Brain microvascular endothelial cell (primary cell): ENCODE results near the gene NAIF1.

Experiments
- DNase-seq: peaks from one replicate; pipeline ENCODE4 v3.0.0-alpha.2; 2020
- H3K27ac ChIP-seq: fragments of 250-450 bp; sonication (Bioruptor Pico); 2 replicates; pipeline ENCODE4 v1.5.1; 2020; ENCODE audit warnings: mild to moderate bottlenecking, moderate library complexity
- H3K27me3 ChIP-seq: fragments of 250-450 bp; sonication (Bioruptor Pico); replicated peaks from 2 replicates; pipeline ENCODE4 v1.5.1; 2020; ENCODE audit warnings: mild to moderate bottlenecking
- H3K36me3 ChIP-seq: fragments of 250-450 bp; sonication (Bioruptor Pico); replicated peaks from 2 replicates; pipeline ENCODE4 v1.5.1; 2020; ENCODE audit warnings: mild to moderate bottlenecking
- H3K4me3 ChIP-seq: 2 replicates; pipeline ENCODE4 v1.5.1; 2011; ENCODE audit warnings: low read depth, mild to moderate bottlenecking, control low read depth, low read length, moderate library complexity
- in situ Hi-C: cut with HindIII; loops from 2 replicates; pipeline ENCODE4 v1.10.0; 2017; ENCODE audit warnings: low sequenced_read_pairs, low pct_ligation_motif_present
- TF ChIP-seq, protein P1 (sequence below): IDR thresholded peaks from 2 replicates; pipeline ENCODE4 v1.5.1; 2011; ENCODE audit warnings: low read depth, mild to moderate bottlenecking, moderate library complexity, low read length, control low read depth, inconsistent platforms; ENCODE audit errors: missing control alignments

The NAIF1 gene

DNA sequence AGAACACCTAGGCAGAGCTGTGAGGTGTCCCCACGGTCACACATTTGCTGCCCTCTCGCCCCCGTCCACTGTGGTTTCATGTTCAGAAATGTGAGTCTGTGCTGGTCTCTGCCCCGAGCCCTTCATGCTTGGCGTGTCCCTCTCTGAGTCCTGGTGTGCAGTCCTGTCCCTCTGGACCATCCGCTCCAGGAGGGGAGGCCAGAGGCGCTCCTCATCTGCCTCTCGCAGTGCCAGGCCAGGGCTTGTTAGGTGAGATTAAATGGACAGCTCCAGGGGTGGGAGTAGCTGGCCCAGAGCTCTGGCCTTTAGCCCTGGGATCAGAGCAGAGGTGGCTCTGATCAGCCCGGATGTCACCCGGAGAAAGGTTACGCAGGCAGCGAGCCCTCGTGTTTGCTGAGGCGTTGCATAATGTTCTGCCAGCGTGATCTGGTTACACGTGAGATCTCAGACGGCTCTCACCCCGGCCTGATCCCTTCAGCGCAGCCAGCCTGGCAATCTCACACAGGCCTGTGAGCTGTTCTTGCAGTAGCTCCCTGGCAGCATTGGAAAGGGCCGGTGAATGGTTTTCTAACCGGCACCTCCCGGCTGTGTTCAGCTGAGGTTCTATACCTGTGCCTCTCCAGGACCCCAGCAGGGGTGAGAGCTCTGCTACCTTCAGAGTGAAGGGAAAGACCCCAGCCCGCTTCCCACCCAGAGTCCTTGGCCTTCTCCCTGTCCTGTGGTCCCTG is 35.9 kb upstream of the NAIF1 start:
- Histone ChIP-seq H3K4me3 (no peak overlapping the region), H3K27me3 (no peaks in the 10 kb centered on the region), H3K27ac (no peak overlapping the region), H3K36me3 (peaks cover 67% of the 10 kb centered on the region)
- in situ Hi-C loops: no loop called here
- no peak for DNase-seq
- TF ChIP-seq, protein P1, sequence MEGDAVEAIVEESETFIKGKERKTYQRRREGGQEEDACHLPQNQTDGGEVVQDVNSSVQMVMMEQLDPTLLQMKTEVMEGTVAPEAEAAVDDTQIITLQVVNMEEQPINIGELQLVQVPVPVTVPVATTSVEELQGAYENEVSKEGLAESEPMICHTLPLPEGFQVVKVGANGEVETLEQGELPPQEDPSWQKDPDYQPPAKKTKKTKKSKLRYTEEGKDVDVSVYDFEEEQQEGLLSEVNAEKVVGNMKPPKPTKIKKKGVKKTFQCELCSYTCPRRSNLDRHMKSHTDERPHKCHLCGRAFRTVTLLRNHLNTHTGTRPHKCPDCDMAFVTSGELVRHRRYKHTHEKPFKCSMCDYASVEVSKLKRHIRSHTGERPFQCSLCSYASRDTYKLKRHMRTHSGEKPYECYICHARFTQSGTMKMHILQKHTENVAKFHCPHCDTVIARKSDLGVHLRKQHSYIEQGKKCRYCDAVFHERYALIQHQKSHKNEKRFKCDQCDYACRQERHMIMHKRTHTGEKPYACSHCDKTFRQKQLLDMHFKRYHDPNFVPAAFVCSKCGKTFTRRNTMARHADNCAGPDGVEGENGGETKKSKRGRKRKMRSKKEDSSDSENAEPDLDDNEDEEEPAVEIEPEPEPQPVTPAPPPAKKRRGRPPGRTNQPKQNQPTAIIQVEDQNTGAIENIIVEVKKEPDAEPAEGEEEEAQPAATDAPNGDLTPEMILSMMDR: no peak

DNA sequence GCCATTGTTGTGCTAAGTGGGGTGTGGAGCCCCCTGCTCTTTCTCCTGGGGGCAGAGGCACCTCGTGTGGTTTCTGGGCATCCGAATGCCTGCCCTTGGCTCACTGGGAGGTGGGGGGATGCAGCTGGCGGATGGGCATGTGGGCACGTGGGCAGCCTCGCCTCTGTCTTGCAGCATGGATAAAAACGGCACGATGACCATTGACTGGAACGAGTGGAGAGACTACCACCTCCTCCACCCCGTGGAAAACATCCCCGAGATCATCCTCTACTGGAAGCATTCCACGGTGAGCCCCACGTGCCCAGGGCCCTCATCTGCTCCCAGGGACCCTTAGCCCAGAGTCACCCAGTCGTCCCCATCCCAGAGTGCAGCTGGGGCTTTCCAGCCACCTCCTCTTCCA is 35.1 kb upstream of the NAIF1 start:
- TF ChIP-seq, protein P1: no peak
- no peak overlapping the region for H3K4me3 ChIP-seq
- no peaks in the 10 kb centered on the region for H3K27me3 ChIP-seq
- H3K36me3 ChIP-seq: peaks cover 58% of the 10 kb centered on the region
- DNase-seq: no peak
- H3K27ac ChIP-seq: no peak overlapping the region
- in situ Hi-C loops: no loop called here

DNA sequence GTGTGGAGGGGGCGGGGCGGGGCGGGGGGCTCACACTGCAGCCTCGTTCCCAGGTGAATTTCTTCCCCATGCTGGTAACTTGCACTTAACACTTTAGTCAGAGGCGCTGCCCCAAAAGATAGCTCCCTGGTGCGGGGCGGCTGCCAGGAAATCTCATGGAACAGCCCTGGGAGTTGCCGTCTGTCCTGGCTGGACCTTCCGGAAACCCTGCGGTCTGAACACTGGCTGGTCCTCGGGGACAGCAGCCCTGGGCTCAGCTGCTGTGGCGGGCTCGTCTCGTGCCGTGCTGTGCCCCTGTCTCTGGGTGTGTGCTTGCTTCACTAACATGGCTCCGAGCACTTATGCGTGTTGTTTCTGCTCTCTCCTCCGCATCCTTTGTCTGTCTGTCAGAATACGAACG is 34.6 kb upstream of the NAIF1 start:
- DNase-seq: no peak
- in situ Hi-C loops: no loop called here
- H3K4me3 ChIP-seq: no peak overlapping the region
- H3K27me3 ChIP-seq: no peaks in the 10 kb centered on the region
- H3K36me3 ChIP-seq: peaks cover 53% of the 10 kb centered on the region
- TF ChIP-seq, protein P1: no peak
- H3K27ac ChIP-seq: no peak overlapping the region

DNA sequence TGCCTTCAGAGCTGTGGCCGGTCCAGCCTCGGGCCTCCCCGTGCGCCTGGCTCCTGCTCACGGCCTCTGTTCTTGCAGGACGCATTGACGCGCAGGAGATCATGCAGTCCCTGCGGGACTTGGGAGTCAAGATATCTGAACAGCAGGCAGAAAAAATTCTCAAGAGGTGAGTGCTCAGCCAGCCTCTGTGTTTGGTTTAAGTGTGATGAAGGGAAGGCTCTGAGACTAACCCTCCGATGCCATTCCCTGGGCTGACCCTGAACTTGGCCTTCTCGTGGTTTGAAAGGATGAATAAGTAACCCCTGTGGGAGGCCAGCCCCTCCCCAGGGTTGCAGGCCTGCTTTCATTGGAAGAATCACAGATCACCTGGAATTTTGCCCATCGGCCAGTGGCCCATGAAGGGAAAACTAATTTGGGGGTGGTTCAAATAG is 34.1 kb upstream of the NAIF1 start:
- H3K27ac ChIP-seq: no peak overlapping the region
- in situ Hi-C loops: no loop called here

DNA sequence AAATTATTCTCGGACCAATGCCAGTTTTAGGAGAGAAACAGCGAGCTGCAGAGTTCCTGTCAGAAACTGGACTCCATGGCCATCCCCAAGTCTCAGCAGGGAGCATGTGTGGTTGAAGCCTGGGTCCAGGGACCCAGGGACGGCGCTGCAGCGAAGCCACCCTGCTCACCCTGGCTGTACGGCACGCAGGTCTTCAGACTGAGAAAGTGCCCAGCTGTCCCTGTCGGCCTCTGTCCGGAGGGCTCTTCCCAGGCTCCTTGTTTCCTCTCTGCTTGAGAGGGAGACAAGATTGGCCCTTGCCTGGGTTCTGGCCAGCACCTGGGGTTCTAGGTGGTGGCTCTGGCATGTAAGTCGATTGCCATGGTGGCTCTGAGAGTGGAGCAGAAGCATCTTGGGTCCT is 33.5 kb upstream of the NAIF1 start:
- Histone ChIP-seq H3K27ac (no peak overlapping the region), H3K27me3 (no peaks in the 10 kb centered on the region), H3K36me3 (peaks cover 42% of the 10 kb centered on the region), H3K4me3 (no peak overlapping the region)
- TF ChIP-seq, protein P1: no peak
- DNase-seq: no peak
- in situ Hi-C loops: no loop called here

More for the DNA sequence above, 34.1 kb upstream of the NAIF1 start:
- TF ChIP-seq, protein P1: no peak
- H3K36me3 ChIP-seq: peaks cover 49% of the 10 kb centered on the region
- H3K4me3 ChIP-seq: no peak overlapping the region
- no peaks in the 10 kb centered on the region for H3K27me3 ChIP-seq
- DNase-seq: no peak
